ENCODE results near the gene DPP7. TPM values are rescaled to one million over a fixed set of nuclear protein-coding genes. Genes with fewer than 3 reads are reported as not detected.

Gene DPP7
- total and polyA plus RNA-seq, 10 of the 15 experiments (the other 5 are each of a cell fraction or from before 2014, with no cell fraction given) = 0.68 to 245 (median 106) TPM

DNA sequence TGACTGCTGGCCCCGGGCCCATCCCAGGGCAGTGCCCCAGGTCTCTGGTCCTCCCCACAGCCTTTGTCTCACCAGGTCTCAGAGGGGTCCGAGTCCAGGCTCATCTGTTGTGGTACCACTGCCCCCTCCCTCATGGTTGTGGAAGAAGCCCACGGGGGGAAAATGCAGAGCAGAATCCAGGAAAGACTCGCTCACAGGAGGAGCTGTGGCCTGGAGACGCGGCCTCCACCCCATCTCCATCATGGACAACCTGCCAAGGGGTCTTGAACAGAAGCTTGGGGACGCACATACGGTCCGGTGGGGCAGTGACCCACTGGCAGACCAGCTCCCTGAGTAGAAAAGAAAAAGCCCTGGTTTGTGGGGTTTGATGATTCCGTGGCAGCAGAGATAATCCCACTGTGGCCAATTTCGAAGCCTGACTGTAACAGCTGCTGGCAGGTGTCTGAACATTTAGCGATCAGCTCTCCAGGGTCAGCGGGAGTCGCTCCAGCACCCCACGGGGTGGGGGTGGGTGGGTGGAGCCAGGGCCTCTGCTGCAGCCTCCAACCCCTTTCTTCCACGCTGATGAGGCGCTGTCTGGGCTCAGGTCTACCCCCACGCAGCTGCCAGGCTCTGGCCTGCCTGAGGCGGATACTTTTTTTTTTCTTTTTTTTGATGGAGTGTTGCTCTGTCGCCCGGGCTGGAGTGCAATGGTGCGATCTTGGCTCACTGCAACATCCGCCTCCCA lies 22.5 kb upstream of the DPP7 start:
- H3K4me1 ChIP-seq (ENCODE audit: control insufficient read depth, insufficient read depth, low read length) = no peaks in the 10 kb centered on the region
- ATAC-seq (no peak), FAIRE-seq (no peak), DNase-seq (ENCODE audit: low read depth, low spot score) (no peak)
- in situ Hi-C loops (cut with MboI) (no loop called here), intact Hi-C loops (cut with micrococcal nuclease; ENCODE audit: unreplicated experiment) (no loop called here)
- ChIA-PET CTCF (interaction anchor here (0.6 kb wide), 1 partner anchor 378 kb away, joined by 3 read pairs; no protein-coding TSS in a partner anchor), RAD21 (ENCODE audit: unreplicated experiment) (interaction anchor here (0.6 kb wide), 1 partner anchor 41 kb away, joined by 4 read pairs; no protein-coding TSS in a partner anchor), SMC1A (ENCODE audit: uncharacterized antibody, unreplicated experiment) (no interaction called here), POLR2A (interaction anchor here (0.6 to 3.1 kb wide), 2 partner anchors 13 to 141 kb away, joined by 3 to 8 read pairs; partner anchors contain the start of gene TOR4A)
- no peak overlapping the region for H3K4me3 ChIP-seq
- no peak overlapping the region for H3K4me2 ChIP-seq (ENCODE audit: control insufficient read depth, insufficient read depth)
- no peak overlapping the region for H3K27ac ChIP-seq (ENCODE audit: control insufficient read depth, insufficient read depth)
- H4K20me1 ChIP-seq (ENCODE audit: control insufficient read depth, insufficient read depth) = no peaks in the 10 kb centered on the region
- peaks cover 10 to 14% of the 10 kb centered on the region in 2 experiments for H3K27me3 ChIP-seq (replicated peaks in 1 of 2; ENCODE audit: control insufficient read depth in 2 of 2, insufficient read depth in 2 of 2, low read length in 1 of 2)
- H3K36me3 ChIP-seq (ENCODE audit: control insufficient read depth in 2 of 2, insufficient read depth in 2 of 2, low read length in 1 of 2) = no peaks in the 10 kb centered on the region
- no peaks in the 10 kb centered on the region for H3K79me2 ChIP-seq (ENCODE audit: control insufficient read depth, insufficient read depth, low read length)
- no TSS peak for BruUV-seq (replicated peaks)
- no peaks in the 10 kb centered on the region; the same call in 2 of the 3 replicates for H3K9me3 ChIP-seq (replicated peaks; ENCODE audit: control insufficient read depth, insufficient read depth, low read length)
- H2AFZ ChIP-seq (ENCODE audit: control insufficient read depth, low read depth, low read length) = no peak overlapping the region
- WGBS (ENCODE audit: insufficient coverage, insufficient replicate concordance, low lambda C conversion rate, missing lambda C conversion rate) = 66% methylated on average over 20 of the region's 23 CpGs
- H3K9ac ChIP-seq (ENCODE audit: control insufficient read depth, insufficient read depth, low read length) = no peak overlapping the region
- no peak for TF ChIP-seq POLR2AphosphoS2 (IDR thresholded peaks at IDR 0.05; ENCODE audit: low read depth, low read length)
- TF ChIP-seq HDAC2 (IDR thresholded peaks at IDR 0.05) = no peak
- no peak for TF ChIP-seq SIN3A (IDR thresholded peaks at IDR 0.05; ENCODE audit: low read depth, low read length)
- TF ChIP-seq GABPA (IDR thresholded peaks at IDR 0.05; ENCODE audit: low read depth) = no peak
- TF ChIP-seq, protein P1, sequence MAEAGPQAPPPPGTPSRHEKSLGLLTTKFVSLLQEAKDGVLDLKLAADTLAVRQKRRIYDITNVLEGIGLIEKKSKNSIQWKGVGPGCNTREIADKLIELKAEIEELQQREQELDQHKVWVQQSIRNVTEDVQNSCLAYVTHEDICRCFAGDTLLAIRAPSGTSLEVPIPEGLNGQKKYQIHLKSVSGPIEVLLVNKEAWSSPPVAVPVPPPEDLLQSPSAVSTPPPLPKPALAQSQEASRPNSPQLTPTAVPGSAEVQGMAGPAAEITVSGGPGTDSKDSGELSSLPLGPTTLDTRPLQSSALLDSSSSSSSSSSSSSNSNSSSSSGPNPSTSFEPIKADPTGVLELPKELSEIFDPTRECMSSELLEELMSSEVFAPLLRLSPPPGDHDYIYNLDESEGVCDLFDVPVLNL (IDR thresholded peaks at IDR 0.05; ENCODE audit: low read depth, low read length) = no peak
- no peak for TF ChIP-seq SRF (IDR thresholded peaks at IDR 0.05; ENCODE audit: low read depth in 2 of 2, low read length in 2 of 2)
- TF ChIP-seq RCOR1 (conservative IDR thresholded peaks at IDR 0.05; ENCODE audit: low read depth, low read length) = no peak
- no peak for TF ChIP-seq ASH2L (IDR thresholded peaks at IDR 0.05; ENCODE audit: borderline replicate concordance, low read depth)
- TF ChIP-seq HCFC1 (IDR thresholded peaks at IDR 0.05; ENCODE audit: low read length) = no peak
- no peak for TF ChIP-seq CREB1 (IDR thresholded peaks at IDR 0.05; ENCODE audit: low read depth)
- no peak for TF ChIP-seq KAT2A (conservative IDR thresholded peaks at IDR 0.05; ENCODE audit: control insufficient read depth, low read depth, low read length)
- TF ChIP-seq, protein P2, sequence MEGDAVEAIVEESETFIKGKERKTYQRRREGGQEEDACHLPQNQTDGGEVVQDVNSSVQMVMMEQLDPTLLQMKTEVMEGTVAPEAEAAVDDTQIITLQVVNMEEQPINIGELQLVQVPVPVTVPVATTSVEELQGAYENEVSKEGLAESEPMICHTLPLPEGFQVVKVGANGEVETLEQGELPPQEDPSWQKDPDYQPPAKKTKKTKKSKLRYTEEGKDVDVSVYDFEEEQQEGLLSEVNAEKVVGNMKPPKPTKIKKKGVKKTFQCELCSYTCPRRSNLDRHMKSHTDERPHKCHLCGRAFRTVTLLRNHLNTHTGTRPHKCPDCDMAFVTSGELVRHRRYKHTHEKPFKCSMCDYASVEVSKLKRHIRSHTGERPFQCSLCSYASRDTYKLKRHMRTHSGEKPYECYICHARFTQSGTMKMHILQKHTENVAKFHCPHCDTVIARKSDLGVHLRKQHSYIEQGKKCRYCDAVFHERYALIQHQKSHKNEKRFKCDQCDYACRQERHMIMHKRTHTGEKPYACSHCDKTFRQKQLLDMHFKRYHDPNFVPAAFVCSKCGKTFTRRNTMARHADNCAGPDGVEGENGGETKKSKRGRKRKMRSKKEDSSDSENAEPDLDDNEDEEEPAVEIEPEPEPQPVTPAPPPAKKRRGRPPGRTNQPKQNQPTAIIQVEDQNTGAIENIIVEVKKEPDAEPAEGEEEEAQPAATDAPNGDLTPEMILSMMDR (IDR thresholded peaks at IDR 0.05 in 2 of 3, conservative IDR thresholded peaks at IDR 0.05 in 1 of 3; ENCODE audit: control insufficient read depth in 2 of 3, extremely low read depth in 1 of 3, insufficient read depth in 1 of 3, low read depth in 3 of 3, low read length in 3 of 3) = no peak
- TF ChIP-seq RELA (IDR thresholded peaks at IDR 0.05; ENCODE audit: borderline replicate concordance, partially characterized antibody) = no peak
- TF ChIP-seq NR2C2 (IDR thresholded peaks at IDR 0.05; ENCODE audit: borderline replicate concordance, control insufficient read depth, insufficient read length, low read depth) = no peak
- TF ChIP-seq, protein P3, sequence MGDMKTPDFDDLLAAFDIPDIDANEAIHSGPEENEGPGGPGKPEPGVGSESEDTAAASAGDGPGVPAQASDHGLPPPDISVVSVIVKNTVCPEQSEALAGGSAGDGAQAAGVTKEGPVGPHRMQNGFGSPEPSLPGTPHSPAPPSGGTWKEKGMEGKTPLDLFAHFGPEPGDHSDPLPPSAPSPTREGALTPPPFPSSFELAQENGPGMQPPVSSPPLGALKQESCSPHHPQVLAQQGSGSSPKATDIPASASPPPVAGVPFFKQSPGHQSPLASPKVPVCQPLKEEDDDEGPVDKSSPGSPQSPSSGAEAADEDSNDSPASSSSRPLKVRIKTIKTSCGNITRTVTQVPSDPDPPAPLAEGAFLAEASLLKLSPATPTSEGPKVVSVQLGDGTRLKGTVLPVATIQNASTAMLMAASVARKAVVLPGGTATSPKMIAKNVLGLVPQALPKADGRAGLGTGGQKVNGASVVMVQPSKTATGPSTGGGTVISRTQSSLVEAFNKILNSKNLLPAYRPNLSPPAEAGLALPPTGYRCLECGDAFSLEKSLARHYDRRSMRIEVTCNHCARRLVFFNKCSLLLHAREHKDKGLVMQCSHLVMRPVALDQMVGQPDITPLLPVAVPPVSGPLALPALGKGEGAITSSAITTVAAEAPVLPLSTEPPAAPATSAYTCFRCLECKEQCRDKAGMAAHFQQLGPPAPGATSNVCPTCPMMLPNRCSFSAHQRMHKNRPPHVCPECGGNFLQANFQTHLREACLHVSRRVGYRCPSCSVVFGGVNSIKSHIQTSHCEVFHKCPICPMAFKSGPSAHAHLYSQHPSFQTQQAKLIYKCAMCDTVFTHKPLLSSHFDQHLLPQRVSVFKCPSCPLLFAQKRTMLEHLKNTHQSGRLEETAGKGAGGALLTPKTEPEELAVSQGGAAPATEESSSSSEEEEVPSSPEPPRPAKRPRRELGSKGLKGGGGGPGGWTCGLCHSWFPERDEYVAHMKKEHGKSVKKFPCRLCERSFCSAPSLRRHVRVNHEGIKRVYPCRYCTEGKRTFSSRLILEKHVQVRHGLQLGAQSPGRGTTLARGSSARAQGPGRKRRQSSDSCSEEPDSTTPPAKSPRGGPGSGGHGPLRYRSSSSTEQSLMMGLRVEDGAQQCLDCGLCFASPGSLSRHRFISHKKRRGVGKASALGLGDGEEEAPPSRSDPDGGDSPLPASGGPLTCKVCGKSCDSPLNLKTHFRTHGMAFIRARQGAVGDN (IDR thresholded peaks at IDR 0.05) = no peak
- no peak for TF ChIP-seq SUZ12 (IDR thresholded peaks at IDR 0.05; ENCODE audit: unreplicated experiment)
